HG03039 (cell line): Measurements from ENCODE around the gene LEPR.

Experiments used
- ATAC-seq: cut with Tn5 transposase; IDR thresholded peaks from one replicate; pipeline ENCODE4 v1.9.1; 2021; ENCODE audit warnings: mild to moderate bottlenecking, moderate library complexity; ENCODE audit not compliant: unreplicated experiment

The LEPR gene

GRCh38 chr1:65412256-65412983 is 8.0 kb upstream of the LEPR start:
- ATAC-seq = no peak

DNA sequence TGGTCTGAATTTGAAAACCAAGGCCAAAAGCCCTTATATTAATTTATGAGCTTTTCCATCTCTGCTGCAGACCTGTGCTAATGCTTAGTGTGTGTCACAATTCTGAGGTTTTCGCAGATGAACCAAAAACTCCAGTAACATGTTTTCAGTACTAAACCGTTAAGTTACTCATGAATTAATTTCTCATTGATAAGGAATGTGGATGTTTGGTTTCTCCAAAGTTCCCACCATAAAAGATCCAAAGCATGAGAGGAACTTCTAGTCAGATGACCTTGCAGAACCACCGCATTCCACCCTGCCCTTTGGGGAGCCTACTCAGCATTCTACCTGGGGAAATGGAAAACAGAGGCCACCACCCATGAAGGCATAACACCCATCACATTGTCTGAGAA is 7.5 kb upstream of the LEPR start:
- ATAC-seq = no peak

GRCh38 chr1:65414538-65414937 is 5.9 kb upstream of the LEPR start:
- no peak for ATAC-seq

- no peak for ATAC-seq
These were observed 3.7 kb upstream of the LEPR start for GRCh38 chr1:65416767-65417166.

DNA sequence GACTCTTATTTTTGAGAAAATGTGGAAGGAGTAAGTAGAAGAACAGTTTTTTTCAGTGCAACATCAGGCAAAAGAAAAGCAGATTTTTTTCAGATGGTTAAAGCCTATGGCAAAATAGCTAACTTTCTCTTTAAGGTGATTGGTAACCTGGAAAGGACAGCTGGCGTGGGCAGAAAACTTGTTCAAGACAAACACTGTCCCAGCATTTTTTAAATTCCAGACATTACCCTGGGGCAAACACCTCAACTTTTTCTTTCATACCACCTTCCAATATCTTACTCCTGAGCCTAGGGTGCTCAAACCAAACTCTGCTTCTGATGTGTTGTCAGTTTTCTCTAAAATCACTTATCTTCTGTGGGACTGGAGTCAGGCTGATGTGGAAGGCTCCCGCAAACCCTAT is 2.7 kb upstream of the LEPR start:
- ATAC-seq = no peak

DNA sequence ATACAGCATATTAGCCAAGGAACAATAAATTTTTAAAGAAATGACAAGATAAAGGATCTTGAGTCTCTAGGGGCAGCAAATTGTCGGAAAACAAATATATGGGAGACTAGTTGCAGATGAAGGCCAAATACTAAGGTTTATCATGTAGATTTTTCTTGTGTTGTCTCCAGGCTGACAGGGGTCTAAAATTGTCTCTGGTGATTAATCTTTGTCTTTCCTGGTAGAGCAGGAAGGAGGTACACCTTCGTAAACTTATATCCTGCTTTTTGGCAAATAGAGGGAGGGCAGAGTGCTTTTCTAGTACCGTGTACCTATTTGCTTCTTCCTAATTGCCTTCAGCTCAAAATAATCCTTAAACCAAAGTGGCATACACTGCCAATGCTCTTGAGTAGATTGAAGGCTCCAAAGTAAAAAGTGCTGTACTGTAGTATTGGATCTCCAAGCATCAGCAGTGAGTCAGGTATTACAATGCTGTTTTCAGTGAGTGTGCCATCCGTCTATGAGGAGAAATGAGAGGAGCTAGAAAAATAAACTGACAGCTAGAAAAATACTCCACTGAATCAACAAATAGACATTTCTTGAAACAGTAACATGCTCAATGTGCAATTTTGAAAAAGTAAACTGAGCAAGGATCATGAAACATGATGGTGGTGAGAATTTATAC is 1.8 kb upstream of the LEPR start:
- no peak for ATAC-seq

DNA sequence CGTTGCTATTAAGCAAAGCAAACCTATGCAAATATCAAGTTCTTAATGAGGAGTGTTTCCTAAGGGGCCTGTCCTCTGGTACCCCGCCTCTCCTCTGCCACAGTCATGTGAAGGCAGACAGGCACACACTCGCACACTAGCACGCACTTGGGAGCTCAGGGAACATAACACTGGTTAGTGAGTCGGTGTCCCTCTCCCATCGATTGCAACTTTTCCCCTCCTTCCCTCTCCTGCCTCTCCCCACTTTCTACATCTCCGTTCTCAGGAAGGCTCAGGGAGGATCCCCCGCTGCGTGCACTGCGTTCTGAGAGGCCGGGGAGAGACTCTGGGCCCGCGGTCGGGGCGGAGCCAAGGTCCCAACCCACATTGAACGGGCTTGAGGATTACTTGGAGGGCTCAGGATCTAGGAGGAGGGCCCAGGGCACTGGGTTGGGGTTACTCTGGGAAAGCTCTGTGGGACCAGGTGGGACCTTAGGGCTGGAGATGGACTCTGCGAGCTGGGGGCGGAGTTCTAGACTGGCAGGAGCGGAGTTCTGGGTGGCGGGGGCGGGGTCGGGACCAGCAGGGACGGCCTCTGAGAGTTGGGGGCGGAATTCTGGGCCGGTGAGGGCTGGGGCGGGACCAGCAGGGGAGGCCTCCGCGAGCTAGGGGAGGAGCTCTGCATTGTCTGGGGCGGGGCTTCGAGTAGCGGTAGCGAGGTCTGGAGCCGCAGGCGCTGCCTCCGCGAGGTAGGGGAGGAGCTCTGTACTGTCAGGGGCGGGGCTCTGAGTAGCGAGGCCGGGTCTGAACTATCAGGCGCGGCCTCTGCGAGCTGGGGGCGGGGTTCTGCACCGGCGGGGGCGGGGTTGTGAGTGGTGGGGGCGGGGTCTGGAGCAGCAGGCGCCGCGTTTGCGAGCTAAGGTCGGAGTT is 533 bp upstream of the LEPR start:
- ATAC-seq = peak; percentile 93

GRCh38 chr1:65421351-65422025 is 1.0 kb downstream of the LEPR start:
- no peak for ATAC-seq

DNA sequence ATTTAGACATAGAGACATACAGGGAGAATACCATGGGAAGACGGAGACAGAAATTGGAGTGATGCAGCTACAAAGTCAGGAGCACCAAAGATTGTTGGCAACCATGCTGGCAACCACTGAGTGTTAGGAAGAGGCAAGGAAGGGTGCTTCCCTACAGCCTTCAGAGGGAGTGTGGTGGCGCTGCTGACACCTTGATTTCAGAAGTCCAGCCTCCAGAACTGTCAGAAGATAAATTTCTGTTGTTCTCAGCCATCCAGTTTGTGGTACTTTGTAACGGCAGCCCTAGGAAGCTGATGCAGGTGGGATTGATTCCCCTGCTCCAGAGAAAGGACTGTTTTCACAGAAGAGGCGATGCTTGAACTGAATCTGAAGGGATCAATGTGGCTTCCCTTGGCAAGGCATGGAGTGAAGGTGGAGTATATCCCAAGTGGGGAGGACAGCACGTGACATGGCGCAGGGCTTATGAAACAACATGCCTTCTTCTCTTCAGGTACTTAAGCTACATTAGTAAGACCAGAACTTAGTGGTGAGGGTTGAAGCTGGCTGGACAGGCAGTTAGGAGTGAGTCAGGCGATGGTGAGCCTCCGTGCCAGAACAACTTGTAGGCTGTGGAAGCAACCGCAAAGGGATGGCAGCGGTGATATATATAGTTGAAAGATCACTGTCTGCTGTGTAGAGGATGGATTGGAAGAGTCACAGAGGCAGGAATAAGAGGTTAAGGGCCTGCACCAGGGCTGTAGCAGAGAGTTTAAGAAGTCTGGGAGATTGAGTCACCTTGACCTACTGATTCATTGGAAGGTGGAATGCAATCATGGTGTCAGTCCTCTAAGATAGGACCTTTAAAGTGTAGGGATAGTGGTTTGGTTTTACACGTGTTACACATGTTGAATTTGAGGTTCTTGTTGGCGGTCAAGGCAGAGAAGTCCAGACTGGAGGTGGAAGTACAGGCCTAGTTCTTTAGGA is 2.1 kb downstream of the LEPR start:
- no peak for ATAC-seq

DNA sequence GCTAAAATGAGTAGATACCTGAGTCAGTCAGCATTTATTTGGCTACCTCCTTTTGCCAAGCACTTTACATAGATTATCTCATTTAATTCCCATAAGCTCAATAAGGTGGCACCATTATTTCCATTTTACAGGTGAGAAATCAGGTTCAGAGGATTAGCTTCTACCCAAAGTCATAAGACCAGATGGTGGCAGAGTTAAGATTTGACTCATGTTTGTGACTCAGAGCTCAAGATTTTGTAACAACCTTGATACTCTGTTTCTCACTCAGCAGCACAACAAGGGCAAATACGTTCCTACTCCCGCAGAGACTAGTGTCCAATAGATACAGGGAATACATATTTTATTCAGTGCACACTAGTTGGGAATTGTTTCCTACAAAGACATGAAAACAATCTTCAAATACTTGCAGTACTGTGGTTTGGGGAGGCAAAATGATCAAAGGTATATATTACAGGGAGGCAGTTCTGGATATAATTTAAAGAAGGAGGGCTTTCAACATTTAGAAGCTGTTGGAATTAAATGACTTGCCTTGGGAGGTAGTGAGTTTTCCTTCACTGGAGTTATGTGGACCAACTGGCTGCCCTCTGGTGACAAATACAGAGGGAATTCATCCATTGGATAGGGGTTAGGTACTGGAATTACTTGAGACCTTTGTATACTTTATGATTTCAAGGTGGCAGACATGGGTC is 3.6 kb downstream of the LEPR start:
- ATAC-seq = no peak

DNA sequence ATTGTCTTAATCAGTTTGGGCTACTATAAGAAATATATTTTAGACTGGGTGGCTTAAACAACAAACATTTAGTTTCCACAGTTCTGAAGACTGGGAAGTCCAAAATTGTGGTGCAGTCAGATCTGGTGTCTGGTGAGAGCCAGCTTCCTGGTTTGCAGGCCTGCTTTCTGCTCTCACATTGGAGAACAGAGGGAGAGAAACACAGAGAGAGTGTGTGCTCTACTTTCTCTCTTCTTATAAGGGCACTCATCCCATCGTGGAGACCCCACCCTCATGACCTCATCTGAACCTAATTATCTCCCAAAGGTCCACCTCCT is 4.1 kb downstream of the LEPR start:
- no peak for ATAC-seq

DNA sequence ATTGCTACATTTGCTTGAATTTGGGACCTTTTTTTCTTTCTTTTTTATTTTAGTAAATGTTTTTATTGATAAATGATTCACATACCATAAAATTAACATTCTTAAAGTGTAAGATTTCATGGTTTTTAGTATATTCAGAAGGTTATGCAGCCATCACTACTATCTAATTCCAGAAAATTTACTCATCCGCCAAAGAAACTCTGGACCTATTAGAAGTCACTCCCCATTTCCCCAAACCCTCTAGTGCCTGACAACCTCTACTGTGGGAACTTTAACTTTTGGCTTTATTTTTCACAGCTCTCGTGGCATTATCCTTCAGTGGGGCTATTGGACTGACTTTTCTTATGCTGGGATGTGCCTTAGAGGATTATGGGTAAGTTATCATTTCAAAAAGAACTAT is 4.5 kb downstream of the LEPR start:
- no peak for ATAC-seq

DNA sequence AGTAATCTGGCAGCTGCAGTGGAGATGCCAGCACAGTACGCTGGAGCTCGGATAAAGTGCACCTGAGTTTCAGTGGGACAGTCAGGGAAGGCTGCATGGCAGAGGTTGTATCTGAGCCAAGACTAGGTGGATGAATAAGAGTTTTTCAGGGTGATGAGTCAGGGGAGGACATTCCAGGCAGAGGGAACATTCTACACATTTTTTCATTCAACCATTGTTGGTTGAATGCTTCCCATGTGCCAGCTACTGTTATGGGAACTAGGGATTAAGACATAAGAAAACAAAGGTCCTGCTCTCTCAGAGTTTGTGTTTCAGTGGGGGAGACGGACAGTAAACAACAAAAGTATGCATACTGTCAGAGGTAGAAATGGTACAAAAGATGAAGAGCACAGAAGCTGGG is 5.2 kb downstream of the LEPR start:
- no peak for ATAC-seq

GRCh38 chr1:65429078-65429477 is 8.6 kb downstream of the LEPR start:
- ATAC-seq = no peak

- ATAC-seq = no peak
These were observed 9.3 kb downstream of the LEPR start for GRCh38 chr1:65429806-65430205.

- no peak for ATAC-seq
These were observed 10.7 kb downstream of the LEPR start for GRCh38 chr1:65431111-65431705.

DNA sequence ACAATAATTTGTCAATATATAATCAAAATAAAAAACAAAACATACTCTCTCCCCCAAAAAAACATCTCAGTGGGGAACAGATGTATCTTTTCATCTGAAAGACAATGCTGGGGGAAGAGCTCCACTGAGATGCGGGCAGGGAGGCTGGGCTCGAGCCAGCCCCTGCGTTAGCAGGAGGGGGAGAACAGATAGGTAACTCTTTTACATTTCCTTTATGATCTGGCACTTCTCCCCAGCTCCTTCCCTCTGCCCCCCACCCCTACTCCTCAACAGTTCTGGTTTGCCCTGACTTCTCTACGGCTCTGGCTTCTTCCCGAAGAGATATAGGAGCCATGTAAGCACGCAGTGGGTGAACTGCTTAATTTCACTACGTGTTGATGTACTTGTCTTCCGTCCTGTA is 12.4 kb downstream of the LEPR start:
- no peak for ATAC-seq

DNA sequence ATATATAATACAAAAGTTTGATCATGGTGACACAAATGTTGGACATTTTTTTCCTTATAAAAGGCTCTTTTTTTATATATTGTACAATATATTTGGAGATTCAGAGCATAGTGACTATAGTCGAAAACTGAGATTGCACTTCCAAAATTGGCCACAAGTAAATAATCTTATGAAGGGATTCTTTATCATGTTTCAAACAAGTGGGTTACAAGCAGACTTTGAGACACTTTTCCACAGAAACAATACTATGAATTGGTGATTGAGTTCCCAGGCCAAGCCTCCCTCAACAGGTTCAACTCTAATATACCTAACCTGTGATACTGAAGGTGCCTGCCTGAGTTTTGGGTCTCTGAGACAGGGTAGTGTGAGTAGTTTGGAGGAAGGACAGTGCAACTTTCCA is 13.8 kb downstream of the LEPR start:
- no peak for ATAC-seq

DNA sequence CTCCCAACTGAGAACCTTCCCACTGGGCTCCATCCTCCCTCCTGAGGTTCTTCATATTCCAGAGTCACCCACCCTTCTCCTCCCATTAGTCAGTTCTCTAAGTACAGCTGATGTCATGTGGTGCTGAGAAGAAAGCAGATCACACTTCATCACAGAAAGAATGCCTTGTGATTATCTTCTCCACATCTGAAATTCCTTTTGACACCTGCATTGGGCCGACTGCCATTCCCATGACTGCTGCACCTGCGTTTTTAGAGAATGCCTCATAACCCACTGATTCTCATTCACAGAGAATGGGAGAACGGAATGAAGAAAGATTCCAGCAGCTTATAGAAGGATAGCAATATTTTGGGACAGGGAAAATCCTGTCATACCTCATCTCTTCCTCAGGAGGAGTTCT is 14.3 kb downstream of the LEPR start:
- ATAC-seq = no peak
